ENCODE results near the gene N4BP2L2. TPM values are rescaled to one million over a fixed set of nuclear protein-coding genes. Genes with fewer than 3 reads are reported as not detected.

N4BP2L2 gene
- total and polyA plus RNA-seq, 9 of the 15 experiments (the other 6 are each of a cell fraction or from before 2014, with no cell fraction given) = 33.9 to 76.4 (median 48.7) TPM

GRCh38 chr13:32499538-32500210, 38.9 kb downstream of the N4BP2L2 start (continued):
- TF ChIP-seq ZNF318 (IDR thresholded peaks at IDR 0.05; ENCODE audit: borderline replicate concordance in 1 of 2, low read depth in 1 of 2) (no peak), MAFF (IDR thresholded peaks at IDR 0.05; ENCODE audit: low read length) (peak; percentile 43; the same call in 1 of the 2 replicates), ATF4 (CRISPR knock-in tag; IDR thresholded peaks at IDR 0.05) (no peak), EHMT2 (IDR thresholded peaks at IDR 0.05) (no peak), NCOA2 (IDR thresholded peaks at IDR 0.05; ENCODE audit: partially characterized antibody in 2 of 2) (no peak), ZNF280B (CRISPR knock-in tag; IDR thresholded peaks at IDR 0.05) (no peak), SLC30A9 (CRISPR knock-in tag; IDR thresholded peaks at IDR 0.05) (no peak), MAFK (IDR thresholded peaks at IDR 0.05; ENCODE audit: low read length) (peak; percentile 25; the same call in 1 of the 2 replicates), NEUROD1 (IDR thresholded peaks at IDR 0.05; ENCODE audit: borderline replicate concordance, low read depth, low read length, partially characterized antibody) (no peak), ZNF717 (CRISPR knock-in tag; IDR thresholded peaks at IDR 0.05) (no peak), FOXA3 (CRISPR knock-in tag; conservative IDR thresholded peaks at IDR 0.05 in 1 of 2, IDR thresholded peaks at IDR 0.05 in 1 of 2) (no peak), ELK3 (CRISPR knock-in tag; IDR thresholded peaks at IDR 0.05) (no peak), TAF7 (tag; IDR thresholded peaks at IDR 0.05) (no peak), JUN (IDR thresholded peaks at IDR 0.05; ENCODE audit: borderline replicate concordance, low read depth, low read length) (no peak), JUN (CRISPR knock-in tag; IDR thresholded peaks at IDR 0.05; ENCODE audit: borderline replicate concordance) (no peak), ZNF224 (CRISPR knock-in tag; IDR thresholded peaks at IDR 0.05) (no peak), MTA1 (IDR thresholded peaks at IDR 0.05; ENCODE audit: borderline replicate concordance) (no peak)
